ENCODE measurements around the gene PEPD.

DNA sequence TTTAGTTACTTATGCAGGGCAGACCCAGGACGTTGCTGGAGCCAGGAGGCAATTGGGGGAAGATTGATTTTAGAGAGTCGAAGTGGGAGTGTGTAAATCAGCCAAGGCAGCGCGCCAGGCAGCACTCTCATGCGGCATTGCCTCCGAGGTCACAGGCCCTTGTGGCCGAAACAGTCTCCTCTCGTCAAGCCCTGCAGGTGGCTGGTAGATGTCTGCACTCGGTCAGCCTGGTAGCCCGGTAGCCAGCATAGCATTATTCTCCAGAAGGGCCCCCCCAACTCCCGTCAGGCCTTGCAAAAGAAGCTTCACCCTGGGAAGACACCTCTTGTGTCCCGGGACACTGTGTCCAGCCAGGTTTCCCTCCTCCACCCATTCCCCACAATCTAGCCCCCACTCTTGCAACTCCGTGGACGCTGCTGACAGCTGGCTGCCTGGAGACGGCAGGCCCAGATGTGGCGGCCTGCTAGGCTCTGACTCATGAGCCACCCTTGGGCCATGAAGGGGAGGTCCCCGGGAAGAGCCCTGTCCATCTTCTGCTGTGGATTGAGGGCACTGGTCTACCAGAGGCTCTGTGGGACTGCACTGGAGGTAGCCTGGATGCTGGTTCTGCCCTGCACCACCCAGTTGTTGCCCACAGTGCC is 2.6 kb upstream of the PEPD start:
- TF ChIP-seq CTCF (IDR thresholded peaks at IDR 0.05; ENCODE audit: low read length) = no peak
- no peak for TF ChIP-seq EZH2 (optimal IDR thresholded peaks at IDR 0.05; ENCODE audit: low read depth, low read length)
